NCI-H1105 (cell line): ENCODE measurements around the gene IGF2.
A peak's percentile ranks its signal among the peaks of the same experiment; 100 is the strongest.
"Not testable (repeated sequence)": the region's sequence is repeated elsewhere in the genome, so short reads cannot be mapped to it uniquely, and the experiment has no call there.

Experiments used
- DNase-seq: peaks from one replicate; lab custom pipeline; 2025; lab: John Stamatoyannopoulos, UW

IGF2 gene, protein sequence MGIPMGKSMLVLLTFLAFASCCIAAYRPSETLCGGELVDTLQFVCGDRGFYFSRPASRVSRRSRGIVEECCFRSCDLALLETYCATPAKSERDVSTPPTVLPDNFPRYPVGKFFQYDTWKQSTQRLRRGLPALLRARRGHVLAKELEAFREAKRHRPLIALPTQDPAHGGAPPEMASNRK

DNA sequence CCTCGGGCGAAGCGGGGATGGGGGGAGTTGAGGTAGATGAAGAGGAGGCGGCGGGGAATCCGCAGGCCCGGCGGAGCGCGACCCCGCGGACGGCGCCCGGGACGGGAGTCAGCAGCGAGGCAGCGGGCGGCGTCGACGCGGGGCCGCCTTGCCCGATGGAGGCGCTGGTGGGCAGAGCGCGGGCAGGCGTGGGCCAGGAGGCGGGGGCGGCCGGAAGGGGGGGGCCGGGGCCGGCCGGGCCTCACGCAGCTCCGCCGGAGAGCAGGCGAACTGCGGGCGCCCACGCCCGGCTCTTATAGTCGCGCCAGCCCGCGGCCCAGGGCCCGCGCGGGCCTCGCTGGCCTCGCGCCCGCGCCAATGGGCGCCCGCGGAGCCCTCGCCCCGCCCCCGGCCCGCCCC lies at the start of gene IGF2:
TSS of gene IGF2 (minus strand) at position 267 of the 399 bp plus-strand sequence. CDS start 3,866 bp downstream, outside the sequence.
- peak; percentile 23 for DNase-seq

DNA sequence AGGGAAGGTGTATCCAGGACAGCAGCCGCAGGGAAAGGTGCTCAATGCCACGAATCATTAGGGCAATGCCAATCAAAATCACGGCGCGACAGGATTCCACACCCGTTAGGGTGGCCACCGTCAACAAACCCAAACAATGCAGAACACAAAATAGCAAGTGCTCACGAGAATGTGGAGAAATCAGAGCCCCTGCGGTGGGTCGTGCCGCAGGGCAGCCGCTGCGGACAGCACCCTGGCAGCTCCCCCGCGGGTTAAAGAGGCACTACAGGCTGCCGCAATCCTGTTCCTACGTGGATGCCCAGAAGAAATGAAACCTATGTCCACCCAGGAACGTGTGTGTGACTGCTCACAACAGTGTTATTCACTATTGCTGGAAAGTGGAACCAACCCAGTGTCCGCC lies 49.6 kb upstream of the IGF2 start:
- no peak for DNase-seq

DNA sequence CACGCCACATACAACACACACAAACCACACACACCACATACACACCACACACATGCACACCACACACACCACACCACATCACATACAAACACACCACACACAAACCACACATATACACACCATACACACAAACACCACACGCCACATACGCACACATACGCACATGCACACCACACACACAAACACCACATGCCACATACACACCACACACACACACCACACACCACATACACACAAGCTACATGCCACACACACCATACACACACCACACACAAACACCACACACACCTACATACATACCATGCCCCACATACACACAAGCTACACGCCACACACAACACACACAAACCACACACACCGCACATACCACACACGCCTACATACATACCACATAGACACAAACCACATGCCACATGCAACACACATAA lies 48.1 kb upstream of the IGF2 start:
- DNase-seq: no peak

DNA sequence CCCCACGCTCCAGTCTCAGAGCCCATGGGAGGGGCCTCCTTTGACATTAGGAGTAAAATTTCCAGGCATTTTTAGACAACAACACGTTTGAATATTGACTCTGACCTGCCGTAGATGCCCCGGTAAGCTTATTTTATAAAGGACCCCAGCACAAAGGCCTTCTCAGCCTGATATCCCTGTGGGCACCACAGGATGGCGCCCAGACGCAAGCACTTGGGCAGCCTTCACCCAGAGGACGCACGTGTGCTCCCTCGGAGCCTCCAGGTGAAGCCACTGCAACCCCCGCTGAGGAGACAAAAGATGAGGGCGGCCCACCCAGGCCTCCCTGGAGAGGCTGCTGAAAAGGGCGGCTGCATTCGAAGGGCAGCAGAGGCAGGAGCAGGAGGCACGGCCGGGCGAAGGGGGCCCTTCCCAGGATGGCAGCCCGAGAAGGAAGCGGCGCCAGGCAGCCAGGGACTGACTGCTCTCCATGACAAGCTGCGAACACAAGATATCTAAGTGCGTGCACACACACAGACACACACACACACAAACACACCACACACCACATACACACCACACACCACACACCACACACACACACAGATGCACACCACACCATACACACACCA lies 47.6 kb upstream of the IGF2 start:
- DNase-seq: no peak

DNA sequence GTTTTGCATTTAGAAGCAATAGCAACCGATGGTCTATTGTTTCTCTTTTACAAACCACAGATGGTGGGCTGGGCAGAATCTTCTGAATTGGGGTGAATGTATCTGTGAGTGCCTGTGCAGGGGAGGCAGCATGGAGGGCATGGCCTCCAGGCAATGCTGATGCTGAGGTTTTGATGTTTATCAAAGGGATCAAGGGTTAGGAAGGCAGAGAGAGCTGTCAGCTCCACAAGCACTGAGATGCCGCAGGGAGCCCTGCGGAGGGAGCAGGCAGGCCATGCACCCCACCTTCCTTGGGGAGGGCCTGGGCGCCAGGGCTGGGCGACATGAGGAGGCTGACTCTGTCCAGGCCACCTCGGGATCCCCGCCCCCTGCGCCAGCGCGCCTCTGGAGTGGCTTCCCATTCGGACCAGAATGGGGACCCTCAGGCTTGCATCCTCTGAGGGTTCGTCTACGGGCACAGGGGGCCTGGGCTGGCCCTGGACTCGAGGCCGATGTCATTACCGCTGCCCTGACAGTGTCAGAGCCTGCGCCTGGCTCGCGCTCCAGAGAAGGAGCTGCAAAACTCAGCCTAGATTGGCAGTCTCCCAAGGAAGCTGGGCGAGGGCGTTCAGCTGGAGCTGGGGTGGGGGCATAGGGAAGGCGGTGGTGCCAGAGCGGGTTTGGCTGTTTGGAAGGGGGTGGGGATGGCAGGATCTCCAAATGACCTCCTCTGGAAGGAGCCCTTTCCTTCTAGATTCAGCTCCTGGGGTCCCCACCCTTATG lies 46.3 kb upstream of the IGF2 start:
- no peak for DNase-seq

DNA sequence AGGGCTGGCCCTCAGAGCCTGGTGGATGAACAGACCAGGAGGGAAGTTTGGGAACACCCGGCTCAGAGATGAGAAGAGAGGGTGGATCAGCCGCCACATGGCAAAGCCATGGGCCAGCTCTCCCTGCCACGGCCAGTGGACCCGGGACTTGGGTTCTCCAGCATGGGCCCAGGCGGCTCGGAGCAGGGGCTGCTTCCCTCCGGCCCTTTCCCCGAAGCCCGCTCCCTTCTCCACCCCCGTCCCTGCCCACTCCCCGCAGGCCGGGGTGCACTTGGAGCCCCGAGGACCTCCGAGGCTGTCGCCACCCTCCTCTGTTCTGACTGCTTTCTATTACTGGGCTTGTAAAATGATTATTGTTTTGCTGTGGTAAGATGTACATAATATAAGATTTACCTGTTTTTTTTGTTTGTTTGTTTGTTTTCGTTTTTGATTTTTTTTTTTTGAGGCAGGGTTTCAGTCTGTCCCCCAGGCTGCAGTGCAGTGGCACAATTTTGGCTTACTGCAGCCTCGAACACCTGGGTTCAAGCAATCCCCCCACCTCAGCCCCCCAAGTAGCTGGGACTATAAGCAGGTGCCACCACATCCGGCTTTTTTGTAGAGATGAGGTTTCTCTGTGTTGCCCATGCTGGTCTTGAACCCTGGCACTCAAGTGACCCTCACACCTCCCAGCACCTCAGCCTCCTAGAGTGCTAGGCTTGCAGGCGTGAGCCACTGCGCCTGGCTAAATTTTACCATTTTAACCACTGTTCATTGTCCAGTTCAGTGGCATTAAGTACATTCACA lies 43.7 kb upstream of the IGF2 start:
- DNase-seq: no peak

DNA sequence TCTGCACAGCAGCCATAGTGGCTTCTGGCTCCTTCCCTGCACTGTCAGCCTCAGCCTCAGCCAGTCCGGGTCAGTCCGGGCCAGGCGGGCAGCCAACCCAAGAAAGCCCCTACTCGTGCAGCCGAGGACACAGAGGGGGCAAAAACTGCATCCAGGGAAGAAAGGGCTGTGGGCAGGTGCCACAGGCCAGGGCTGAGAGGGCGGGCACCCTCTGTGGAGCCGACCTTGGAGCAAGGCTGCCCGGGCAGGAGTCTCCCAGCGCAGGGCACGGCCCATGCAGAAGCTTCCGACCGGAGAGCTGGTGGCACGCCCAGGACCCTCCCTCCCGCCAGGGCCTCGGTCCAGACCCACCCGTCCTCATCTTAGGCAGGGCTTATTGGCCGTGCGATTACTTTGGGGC lies 42.9 kb upstream of the IGF2 start:
- no peak for DNase-seq

DNA sequence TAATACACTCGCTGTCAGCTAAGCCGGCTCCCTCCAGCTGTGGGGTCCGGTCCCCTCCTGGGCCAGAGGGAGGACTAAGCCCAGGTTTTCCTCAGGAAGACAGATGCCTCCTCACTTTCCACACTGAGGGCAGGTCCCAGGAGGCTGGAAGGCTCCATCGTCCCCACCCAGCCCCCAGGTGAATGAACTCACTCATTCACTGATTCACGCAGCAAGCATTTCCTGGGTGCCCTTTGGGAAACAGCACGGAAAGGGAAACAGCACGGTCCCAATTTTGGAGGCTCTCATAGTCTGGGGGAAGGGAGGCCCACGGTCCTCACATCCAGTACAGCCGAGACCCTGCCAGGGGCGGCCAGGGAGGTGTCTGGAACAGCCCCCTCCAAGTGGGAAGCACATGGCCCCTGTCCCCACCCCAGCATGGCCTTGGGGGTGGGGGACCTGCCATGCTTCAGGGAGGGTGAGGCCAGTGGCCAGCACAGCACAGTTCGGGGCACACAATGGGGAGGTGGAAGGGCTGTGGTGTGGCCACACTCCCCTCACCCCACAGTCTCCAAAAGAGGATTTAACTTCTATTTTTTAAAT lies 41.7 kb upstream of the IGF2 start:
- DNase-seq: no peak

DNA sequence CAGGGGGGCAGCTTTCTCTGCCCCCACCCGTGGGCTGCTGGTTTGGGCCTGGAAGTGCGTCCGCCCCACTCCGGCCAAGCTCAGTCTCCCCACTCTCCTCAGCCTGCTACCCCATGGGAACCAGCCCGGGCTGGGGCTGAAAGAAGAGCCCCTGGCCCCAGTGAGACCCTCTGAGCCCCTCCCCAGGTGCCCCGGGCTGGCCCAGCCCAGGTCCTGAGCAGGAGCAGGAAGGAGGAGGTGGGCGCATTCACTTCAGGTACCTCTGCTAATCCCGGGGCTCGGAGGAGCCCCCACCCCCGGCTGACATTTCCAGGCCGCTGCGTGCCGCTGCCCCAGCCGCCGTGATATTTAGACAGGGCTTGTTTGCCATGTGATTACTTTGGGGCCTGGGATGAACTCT lies 41.2 kb upstream of the IGF2 start:
- DNase-seq: no peak

DNA sequence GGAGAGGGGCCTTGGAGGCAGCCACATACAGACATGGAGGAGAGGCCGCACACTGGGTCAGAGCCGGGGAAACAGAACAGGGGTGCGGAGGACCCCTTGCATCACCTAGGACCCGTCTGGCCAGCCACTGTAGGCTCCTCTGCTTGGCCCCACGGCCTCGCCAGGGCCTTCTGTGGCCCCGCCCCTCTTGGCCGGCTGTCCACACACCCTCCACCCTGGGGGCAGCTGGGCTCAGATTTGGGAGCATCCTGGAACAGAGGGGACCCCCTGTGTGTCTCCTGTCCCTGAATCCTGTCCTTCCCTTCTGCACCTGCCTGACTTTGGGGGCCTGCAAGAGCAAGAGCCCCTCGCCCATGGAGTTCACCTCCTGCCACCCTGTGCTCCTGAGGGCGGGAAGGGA lies 40.3 kb upstream of the IGF2 start:
- no peak for DNase-seq

DNA sequence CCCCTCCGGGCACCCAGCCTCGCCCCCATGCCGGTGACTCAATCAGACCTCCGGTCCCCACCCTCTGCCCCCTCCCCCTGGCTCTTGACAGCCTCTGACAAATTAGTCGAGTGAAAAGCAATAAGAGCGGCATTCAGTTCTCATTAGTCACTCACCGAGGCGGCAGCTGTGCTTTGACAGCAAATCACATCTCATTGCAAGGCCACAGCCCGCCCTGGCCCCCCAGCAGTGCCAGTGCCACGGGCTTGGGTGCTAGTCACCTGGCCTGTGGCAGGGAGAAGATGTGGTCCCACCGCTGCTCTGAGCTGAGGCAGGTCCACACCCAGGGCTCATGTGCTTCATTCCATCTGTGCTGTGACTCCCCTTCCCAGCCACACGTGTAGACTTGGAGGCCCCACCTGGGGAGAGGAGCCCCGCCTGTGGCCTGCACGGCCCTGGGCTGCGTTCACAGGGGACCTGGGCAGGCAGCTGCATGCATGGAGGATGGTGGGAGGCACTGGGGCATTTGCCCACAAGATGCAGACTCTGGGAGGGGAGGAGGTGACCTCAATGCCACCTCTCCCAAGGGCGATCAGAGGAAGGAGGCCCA lies 39.8 kb upstream of the IGF2 start:
- DNase-seq: no peak

DNA sequence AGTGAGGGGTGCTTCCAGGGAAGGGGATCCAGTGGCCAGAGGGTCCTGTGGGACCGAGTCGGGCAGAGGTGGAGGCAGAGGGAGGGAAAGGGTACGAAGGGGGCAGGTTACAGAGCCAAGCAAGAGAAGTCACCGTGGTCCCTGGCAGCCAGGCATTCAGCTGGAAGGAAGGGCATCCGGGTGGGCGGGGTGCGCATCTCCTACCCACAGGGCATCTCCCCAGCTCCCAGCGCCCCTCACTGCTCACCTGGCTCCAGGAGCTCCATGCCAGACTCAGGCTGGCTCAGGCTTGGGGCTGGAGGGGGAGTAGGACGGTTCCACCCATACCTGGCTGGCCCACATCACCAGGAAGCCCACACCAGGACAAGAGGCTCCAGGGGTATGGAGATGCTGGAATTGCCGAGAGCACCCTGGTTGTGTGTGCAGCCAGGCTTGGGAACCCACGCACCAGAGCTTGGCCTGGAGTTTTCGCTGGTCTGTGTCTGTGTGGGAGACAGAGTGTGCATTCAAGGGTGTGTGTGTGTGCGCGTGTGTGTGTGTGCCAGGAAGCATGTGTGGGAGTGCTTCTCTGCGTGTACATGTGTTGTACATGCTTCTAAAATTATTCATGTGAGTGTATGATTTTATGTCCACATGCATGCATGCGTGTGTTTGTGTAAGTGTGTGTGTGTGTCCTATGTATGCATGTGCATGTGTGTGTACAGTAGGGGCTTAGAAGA lies 39.0 kb upstream of the IGF2 start:
- DNase-seq: not testable (repeated sequence)

DNA sequence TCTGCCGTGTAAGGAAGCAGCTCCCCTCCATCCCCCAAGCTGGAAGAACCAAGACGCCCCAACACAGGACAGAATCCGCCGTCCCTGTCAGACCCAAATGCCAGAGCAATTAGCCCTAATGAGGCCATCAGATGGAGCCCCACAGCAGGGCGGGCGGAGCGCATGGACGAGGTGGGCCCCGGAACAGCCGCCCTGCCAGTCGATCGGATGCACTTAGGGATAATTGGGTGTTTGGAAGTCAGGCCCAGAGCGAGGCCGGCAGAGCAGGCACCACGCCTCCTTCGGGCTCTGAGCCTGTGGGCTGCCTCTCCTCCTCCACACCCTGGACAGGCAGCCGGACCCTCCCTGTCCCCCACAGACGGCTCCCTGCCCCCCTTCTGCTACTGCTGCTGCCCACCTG lies 37.9 kb upstream of the IGF2 start:
- no peak for DNase-seq

DNA sequence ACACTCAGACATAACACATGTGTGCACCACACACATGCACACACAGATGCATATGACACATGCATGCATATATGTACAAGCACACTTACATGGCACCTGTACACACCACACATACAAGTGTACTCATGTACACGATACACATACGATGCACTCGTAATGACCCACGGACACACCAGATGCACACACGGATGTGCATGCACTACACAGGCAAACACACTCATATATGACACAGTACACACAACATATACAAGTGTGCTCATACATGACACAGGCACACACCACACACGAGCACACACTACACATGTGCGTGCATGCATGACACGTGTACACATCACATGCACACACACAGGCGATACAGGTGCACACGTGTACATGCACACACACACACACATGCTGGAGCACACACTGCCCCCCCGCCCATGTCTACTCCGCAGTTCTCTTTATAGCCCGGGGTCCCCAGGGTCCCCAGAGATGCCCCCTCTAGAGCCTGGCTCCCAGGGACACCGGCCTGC lies 37.3 kb upstream of the IGF2 start:
- no peak for DNase-seq

DNA sequence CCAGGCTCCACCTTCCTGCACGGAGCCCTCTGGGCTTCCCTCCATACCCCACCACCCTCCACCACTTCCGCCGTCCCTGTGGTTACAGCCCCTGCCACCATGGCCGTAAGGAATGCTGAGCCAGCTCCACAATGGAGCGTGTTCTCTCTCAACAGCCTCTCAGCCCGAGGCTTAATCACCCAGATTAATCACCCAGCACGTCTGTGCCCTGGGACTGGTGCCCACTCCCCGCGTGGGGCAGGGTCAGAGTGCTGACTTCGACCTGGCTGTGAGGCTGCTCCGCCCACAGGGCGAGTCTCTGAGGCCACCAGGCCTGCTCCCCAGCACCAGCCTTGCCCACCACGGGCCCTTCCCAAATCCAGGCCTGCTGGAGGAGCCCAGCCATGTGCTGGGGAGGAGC lies 36.5 kb upstream of the IGF2 start:
- no peak for DNase-seq

DNA sequence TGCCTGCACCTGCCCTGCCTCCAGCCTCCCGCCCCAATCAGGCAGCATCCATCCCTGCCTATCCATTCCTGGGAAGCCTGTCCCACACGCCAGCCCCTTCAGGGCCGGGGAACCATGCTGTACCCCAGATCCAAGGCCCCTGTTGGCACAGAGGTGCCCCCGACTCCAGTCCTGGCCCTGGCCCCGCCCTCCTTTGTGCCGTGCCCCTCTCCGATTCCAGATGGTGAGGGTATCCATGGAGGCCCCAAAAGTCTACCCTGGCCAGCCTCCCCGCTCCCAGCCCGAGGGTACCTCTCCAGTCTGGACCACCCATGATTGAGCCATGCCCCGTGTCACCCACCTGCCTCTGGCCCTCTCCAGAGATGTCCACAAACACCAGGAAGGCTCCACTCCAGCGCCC lies 35.2 kb upstream of the IGF2 start:
- DNase-seq: no peak

DNA sequence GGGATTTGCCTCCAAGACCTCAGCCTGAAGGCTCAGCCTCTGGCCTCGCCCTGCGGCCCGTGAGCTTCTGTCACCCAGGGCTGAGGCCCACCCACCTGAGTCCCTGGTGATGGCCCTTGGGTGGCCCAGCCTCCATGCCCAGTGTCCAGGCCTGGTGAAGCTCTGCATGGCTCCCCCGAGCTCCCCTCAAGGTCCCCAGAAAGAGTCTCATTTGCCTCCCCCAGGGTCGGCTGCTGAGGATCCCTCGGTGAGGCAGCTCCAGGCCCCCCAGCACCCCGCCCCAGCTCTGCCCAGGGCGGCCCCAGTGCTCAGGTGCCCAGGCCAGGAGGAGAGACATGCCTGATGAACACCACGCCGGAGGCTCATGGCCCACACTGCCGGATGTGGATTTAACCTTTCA lies 34.6 kb upstream of the IGF2 start:
- DNase-seq: no peak

DNA sequence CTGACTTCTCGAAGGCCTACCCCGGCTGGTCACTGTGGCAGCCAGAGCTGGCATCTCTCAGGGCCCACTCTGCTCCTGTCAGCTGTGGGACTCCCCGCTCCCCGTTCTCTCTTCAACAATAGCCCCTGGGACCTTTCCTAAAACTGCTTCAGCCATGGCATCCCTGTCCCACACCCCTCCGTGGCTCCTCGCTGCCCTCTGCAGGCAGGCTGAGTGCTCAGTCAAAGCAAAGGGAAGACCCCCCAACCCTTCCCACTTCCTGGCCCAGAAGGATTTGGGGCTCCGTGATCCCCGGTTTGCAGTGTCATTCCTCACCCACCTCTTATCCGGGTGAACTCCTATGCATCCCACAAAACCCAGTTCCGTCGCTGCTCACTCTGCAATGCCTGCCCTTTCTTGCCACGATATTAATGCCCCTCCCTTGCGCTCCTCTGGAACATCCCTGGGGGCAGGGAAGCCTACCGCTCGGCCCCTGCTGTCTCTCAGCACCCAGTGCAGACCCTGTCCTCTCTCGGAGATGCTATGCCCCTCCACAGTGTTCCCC lies 34.0 kb upstream of the IGF2 start:
- DNase-seq: no peak

DNA sequence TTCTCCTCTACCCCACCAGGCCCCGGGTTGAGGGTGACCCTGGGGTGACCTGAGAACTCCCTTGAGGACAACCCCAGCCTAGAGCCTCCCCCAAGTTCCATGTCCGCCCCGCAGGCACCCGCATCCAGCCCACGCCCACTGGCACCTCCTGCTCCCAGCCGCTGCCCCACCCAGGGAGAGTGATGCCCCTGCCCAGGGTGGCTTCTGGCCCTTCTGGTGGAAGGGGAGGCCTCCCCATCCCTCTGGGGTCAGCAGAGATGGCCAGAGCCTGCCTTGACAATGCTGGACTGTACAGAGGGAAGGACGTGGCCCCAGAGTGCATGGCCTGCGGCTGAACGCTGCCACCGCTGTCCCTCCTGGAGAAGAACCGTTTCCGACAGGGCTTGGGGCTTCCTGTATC lies 33.5 kb upstream of the IGF2 start:
- no peak for DNase-seq

DNA sequence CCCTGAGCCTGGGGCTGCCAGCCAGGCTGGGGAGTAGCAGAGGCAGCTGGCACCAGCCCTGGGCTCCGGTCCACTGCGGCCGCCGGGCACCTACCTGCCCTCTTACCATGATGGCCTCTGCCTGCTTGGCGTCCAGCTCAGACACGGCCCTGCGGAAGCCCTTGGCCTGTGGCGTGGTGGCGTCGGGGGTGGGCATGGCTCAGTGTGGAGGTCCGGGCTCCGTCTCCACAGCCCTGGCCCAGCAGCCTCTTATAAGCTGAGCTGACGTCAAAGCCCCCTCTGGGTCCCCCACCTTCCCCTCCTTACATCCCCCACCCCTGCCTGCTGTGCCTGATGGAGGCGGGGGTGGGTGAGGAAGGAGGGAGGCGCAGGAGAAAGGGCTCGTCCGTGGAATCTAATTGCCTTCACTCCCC lies 32.4 kb upstream of the IGF2 start, which contains the start of gene TH:
TSS of gene TH (minus strand) at position 225 of the 413 bp plus-strand sequence. CDS start at position 196, 29 bp downstream.
- no peak for DNase-seq
